ENCODE results near the gene ASCL4.

The ASCL4 gene

DNA sequence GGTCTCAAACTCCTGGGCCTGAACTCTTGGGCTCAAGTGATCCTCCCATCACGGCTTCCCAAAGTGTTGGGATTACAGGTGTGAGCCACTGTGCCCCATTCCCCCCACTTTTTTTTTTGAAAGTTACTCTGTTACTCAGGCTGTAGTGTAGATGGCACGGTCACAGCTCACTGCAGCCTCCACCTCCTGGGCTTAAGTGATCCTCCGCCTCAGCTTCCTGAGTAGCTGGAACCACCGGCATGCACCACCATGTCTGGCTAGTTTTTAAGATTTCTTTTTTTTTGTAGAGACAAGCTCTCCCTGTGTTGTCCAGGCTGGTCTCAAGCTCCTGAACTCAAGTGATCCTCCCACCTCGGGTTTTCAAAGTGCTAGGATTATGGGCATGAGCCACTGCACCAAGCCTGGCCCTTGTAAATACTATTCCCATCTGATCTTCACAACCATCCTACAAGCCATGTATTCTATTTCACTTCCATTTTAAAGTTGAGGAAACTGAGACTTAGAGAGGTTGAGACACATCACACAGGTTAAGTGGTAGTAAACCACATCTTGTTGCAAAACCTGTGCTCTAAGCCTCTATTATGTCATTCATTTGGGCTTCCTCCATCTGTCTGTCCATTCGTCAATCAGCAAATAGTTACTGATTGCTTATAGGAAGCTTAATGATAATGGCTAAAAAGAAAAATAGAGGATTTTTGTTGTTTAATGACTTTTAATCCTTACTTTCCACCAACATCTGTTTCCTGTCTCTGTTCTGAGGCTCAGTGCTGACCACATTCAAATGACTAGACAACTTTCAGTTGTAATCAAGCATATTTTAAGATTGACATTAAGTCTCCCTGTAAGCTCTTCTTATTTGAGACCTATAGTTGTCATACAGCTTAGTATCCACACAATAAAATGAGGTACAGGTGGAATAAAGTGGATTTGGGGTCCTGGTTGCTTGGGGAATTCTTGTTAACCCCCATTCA, 9.2 kb downstream of the ASCL4 start:
- POLR2A ChIA-PET, result no interaction called here
- DNase-seq (ENCODE audit: extremely low spot score), result no peak
- CTCF ChIA-PET, result interaction anchor here (0.9 to 1.8 kb wide), 5 partner anchors 12 to 135 kb away, joined by 3 to 4 read pairs (median 3); no protein-coding TSS in a partner anchor

DNA sequence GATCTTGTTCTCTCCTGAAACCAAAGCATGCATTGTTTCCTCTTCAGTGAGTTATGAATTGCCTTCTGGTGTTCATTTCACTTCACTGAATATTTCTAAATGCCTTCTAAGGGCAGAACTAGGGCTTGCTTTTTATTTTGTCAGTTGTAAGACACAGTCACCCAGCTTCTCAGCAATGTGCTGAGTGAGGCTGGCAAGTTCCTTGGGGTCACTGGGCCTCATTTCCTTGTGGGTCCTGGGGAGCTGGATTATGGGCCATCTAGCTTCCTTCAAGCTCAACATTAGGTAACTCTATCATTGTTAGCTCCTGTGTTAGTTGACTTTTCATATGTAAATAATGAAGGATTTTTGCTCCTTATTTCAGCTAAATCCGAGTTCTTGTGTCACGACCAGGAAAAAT, 13.8 kb downstream of the ASCL4 start:
- no peak for DNase-seq (ENCODE audit: extremely low spot score)
- TF ChIP-seq, protein P1, sequence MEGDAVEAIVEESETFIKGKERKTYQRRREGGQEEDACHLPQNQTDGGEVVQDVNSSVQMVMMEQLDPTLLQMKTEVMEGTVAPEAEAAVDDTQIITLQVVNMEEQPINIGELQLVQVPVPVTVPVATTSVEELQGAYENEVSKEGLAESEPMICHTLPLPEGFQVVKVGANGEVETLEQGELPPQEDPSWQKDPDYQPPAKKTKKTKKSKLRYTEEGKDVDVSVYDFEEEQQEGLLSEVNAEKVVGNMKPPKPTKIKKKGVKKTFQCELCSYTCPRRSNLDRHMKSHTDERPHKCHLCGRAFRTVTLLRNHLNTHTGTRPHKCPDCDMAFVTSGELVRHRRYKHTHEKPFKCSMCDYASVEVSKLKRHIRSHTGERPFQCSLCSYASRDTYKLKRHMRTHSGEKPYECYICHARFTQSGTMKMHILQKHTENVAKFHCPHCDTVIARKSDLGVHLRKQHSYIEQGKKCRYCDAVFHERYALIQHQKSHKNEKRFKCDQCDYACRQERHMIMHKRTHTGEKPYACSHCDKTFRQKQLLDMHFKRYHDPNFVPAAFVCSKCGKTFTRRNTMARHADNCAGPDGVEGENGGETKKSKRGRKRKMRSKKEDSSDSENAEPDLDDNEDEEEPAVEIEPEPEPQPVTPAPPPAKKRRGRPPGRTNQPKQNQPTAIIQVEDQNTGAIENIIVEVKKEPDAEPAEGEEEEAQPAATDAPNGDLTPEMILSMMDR (IDR thresholded peaks at IDR 0.05; ENCODE audit: control extremely low read depth, extremely low read depth, low read depth, missing control alignments), result no peak
- ChIA-PET POLR2A (no interaction called here), CTCF (interaction anchor here (1.0 kb wide), 1 partner anchor 20 kb away, joined by 3 read pairs; no protein-coding TSS in a partner anchor)

More for the DNA sequence above, 9.2 kb downstream of the ASCL4 start:
- TF ChIP-seq, protein P1 (IDR thresholded peaks at IDR 0.05; ENCODE audit: control extremely low read depth, extremely low read depth, low read depth, missing control alignments), result no peak

DNA sequence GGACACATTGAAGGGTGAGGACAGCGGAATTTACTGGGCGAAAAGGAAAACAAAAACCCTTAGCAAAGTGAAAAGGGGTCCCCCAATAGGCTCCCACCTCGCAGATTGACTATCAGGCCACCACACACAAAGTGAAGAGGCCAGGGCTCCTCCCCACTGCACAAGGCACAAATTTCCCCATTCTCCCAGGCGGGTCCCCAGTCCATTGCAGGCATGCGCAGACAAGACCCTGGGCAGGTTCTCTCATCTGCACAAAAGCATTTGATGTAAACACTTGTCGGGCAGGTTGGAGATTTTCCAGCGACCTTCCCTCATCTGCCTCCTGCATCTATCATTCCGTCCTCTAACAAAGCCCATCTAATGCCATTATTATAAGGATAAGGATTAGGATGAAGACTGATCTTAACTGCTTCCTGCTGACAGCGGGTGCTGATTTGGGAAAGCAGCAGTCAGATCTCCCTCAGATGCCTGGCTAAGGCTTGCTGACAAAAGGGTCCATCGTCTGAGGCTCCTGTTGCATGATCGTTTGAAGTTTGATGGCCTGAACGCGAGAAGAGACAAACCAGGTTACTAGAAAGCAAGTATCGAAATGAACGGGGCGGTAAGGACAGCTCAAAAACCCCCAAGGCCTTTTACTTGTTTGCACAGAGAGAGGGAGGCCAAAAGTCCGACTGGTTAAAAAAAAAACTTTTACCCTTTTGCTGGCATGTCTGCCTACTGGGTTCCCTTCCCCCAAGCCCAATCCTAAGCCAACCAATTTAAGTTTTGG, 14.4 kb downstream of the ASCL4 start:
- TF ChIP-seq, protein P1 (IDR thresholded peaks at IDR 0.05; ENCODE audit: control extremely low read depth, extremely low read depth, low read depth, missing control alignments), result no peak
- POLR2A ChIA-PET, result no interaction called here
- CTCF ChIA-PET, result interaction anchor here (1.0 kb wide), 1 partner anchor 20 kb away, joined by 3 read pairs; no protein-coding TSS in a partner anchor
- no peak for DNase-seq (ENCODE audit: extremely low spot score)

DNA sequence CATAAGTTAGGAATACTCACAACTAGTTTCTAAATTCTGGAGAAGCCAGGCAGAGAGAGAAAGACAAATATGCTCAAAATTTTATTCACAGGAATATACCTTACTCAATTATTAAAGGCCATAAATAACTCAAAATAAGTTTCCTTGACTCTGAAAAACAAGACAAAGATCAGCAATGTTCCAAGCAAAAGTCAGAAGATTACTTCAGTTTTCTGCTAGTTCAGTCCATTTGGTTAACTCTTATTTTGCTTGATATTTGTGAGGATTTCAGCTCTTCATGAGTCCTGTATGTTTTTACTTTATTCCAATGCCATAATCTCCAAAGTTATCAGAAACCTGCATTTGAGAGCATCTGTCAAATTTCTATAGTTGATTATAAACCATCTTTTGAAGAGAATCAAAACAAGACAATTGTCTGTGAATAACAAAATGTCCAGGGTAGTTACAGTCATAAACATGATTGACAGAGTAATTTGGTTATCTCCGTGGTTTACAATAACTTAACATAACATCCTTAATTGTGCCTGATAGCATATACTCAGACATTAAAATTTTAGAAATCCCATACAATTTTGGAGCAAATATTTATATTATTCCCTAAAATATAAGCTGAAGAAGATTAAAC, 17.1 kb downstream of the ASCL4 start:
- CTCF ChIA-PET, result no interaction called here
- TF ChIP-seq, protein P1 (IDR thresholded peaks at IDR 0.05; ENCODE audit: control extremely low read depth, extremely low read depth, low read depth, missing control alignments), result no peak
- DNase-seq (ENCODE audit: extremely low spot score), result no peak
- POLR2A ChIA-PET, result no interaction called here

DNA sequence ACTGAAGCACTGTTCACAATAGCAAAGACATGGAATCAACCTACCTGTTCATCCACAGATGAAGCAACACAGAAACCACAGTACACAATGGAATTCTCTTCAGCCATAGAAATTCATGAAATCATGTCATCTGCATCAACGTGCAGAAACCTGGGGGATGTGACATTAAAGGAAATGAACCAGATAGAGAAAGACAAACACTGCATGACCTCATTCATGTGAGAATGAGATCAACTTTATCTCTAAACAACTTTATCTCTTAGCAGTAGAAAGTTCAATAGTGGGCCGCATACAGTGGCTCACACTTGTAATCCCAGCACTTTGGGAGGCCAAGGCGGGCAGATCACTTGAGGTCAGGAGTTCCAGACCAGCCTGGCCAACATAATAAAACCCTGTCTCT, 19.9 kb downstream of the ASCL4 start:
- TF ChIP-seq, protein P1 (IDR thresholded peaks at IDR 0.05; ENCODE audit: control extremely low read depth, extremely low read depth, low read depth, missing control alignments), result no peak
- DNase-seq (ENCODE audit: extremely low spot score), result no peak
- ChIA-PET POLR2A (no interaction called here), CTCF (interaction anchor here (1.3 kb wide), 1 partner anchor 10 kb away, joined by 4 read pairs; no protein-coding TSS in a partner anchor)

DNA sequence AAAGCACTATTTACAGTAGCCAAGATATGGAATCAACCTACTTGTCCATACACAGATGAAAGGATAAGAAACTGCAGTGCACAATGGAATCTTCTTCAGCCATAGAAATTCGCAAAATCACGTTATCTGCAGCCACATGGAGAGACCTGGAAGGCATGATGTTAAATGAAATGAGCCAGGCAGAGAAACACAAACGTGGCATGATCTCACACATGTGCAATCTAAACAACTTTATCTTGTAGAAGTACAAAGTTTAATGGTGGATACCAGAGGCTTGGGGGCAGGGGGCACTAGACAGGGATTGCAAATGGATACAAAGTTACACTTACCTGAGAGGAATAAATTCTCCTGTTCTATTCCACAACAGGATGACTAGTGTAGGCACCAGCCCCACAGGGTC, 24.1 kb downstream of the ASCL4 start:
- CTCF ChIA-PET, result no interaction called here

More for the DNA sequence above, 24.1 kb downstream of the ASCL4 start:
- POLR2A ChIA-PET, result no interaction called here
- DNase-seq (ENCODE audit: extremely low spot score), result no peak
- TF ChIP-seq, protein P1 (IDR thresholded peaks at IDR 0.05; ENCODE audit: control extremely low read depth, extremely low read depth, low read depth, missing control alignments), result no peak
